ACC112 (cell line): Measurements from ENCODE around the gene GCN1.
"Not testable (repeated sequence)": the region's sequence is repeated elsewhere in the genome, so short reads cannot be mapped to it uniquely, and the experiment has no call there.

Experiments used
- H2AFZ ChIP-seq: fragments of 200-600 bp; sonication (generic); one replicate; pipeline ENCODE4 v1.6.0; 2017; ENCODE audit warnings: antibody characterized with exemption, low read length; ENCODE audit not compliant: unreplicated experiment
- H3K27ac ChIP-seq: fragments of 200-600 bp; sonication (generic); 2 replicates; pipeline ENCODE4 v1.5.1; 2014; ENCODE audit warnings: low read depth, mild to moderate bottlenecking, antibody characterized with exemption, low read length, moderate library complexity
- H3K27me3 ChIP-seq: fragments of 200-600 bp; sonication (generic); 2 replicates; pipeline ENCODE4 v1.6.1; 2014; ENCODE audit warnings: mild to moderate bottlenecking, antibody characterized with exemption, low read length, moderate library complexity, mixed read lengths; ENCODE audit not compliant: insufficient read depth
- H3K36me3 ChIP-seq: fragments of 200-600 bp; sonication (generic); 2 replicates; pipeline ENCODE4 v1.6.1; 2016; ENCODE audit warnings: mild to moderate bottlenecking, antibody characterized with exemption, low read length, moderate library complexity, mixed read lengths; ENCODE audit not compliant: insufficient read depth
- H3K4me1 ChIP-seq: fragments of 200-600 bp; sonication (generic); one replicate; pipeline ENCODE4 v1.6.1; 2016; ENCODE audit warnings: low read length, mixed read lengths; ENCODE audit not compliant: insufficient read depth, unreplicated experiment, control insufficient read depth
- H3K4me3 ChIP-seq: fragments of 200-600 bp; sonication (generic); 2 replicates; pipeline ENCODE4 v1.5.1; 2014; ENCODE audit warnings: mild to moderate bottlenecking, low read depth, low read length
- H3K79me2 ChIP-seq: fragments of 200-600 bp; sonication (generic); one replicate; pipeline ENCODE4 v1.6.0; 2016; ENCODE audit warnings: low read length; ENCODE audit not compliant: control insufficient read depth, unreplicated experiment, insufficient read depth

GCN1 gene

GRCh38 chr12:120220838-120221575 is 26.5 kb upstream of the GCN1 start:
- peaks cover 51% of the 10 kb centered on the region for H3K79me2 ChIP-seq
- H3K4me3 ChIP-seq: no peak overlapping the region
- no peak overlapping the region for H3K27ac ChIP-seq
- H2AFZ ChIP-seq: no peak overlapping the region
- H3K27me3 ChIP-seq: no peaks in the 10 kb centered on the region
- peaks cover 31% of the 10 kb centered on the region; the same call in 1 of the 2 replicates for H3K36me3 ChIP-seq
- peaks cover 26% of the 10 kb centered on the region for H3K4me1 ChIP-seq

DNA sequence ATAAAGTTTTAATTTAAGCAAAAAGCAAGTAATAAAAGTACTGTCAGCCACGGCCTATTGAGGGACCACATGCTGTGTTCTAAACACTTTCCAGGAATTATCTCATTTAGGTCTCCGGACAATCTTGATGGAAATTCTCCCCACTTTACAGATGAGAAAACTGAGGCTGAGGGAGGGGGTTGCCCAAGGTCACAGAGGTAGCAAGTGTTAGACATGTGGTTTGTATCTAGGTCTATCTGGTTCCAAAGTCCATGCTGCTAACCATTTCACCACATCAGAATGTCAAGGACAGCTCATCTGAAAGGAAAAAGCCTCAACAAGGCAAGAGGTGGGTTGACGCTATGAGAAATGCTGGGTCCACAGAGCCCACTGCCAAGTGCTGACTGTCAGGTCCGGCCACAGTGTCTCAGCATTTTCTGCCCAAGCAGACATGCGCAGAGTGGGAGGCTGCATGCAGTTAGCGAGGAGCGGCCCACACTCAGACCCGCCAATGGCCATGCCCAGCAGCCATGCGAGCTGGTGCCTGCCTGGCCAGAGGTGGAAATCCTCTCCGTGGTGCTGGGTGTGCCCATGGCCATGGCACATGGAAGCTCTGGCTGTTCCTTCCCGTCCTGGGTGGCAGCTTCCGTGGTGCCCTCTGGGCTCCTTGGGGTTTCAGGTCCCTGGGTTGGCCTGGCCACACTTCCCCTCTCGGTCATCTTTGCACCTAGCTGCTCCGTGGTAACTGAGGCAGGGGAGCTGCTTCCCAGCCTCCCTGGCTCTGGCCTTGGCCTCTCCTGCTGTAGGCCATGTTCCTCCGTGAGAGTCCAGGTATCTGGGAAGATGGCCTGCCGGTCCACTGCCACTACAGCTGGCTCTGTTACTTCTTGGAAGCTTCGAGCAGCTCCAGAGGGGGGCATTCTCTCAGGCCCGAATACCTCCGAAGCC is 24.4 kb upstream of the GCN1 start:
- H3K4me3 ChIP-seq: no peak overlapping the region
- H3K79me2 ChIP-seq: peaks cover 32% of the 10 kb centered on the region
- H3K36me3 ChIP-seq: peaks cover 33% of the 10 kb centered on the region; the same call in 1 of the 2 replicates

GRCh38 chr12:120216742-120217605 is 22.5 kb upstream of the GCN1 start:
- Histone ChIP-seq H3K79me2 (peaks cover 16% of the 10 kb centered on the region), H3K27ac (no peak overlapping the region), H3K36me3 (peaks cover 26% of the 10 kb centered on the region; the same call in 1 of the 2 replicates), H2AFZ (no peak overlapping the region), H3K4me3 (no peak overlapping the region), H3K27me3 (no peaks in the 10 kb centered on the region), H3K4me1 (no peaks in the 10 kb centered on the region)

More for the DNA sequence above, 24.4 kb upstream of the GCN1 start:
- Histone ChIP-seq H2AFZ (no peak overlapping the region), H3K27me3 (no peaks in the 10 kb centered on the region), H3K27ac (no peak overlapping the region), H3K4me1 (peaks cover 5% of the 10 kb centered on the region)

- no peak overlapping the region for H3K27ac ChIP-seq
- H3K36me3 ChIP-seq: peaks cover 28% of the 10 kb centered on the region; the same call in 1 of the 2 replicates
- H2AFZ ChIP-seq: no peak overlapping the region
- H3K27me3 ChIP-seq: no peaks in the 10 kb centered on the region
- H3K4me1 ChIP-seq: no peaks in the 10 kb centered on the region
- H3K79me2 ChIP-seq: peaks cover 7% of the 10 kb centered on the region
- no peak overlapping the region for H3K4me3 ChIP-seq
Observed at GRCh38 chr12:120215766-120216735, 21.5 kb upstream of the GCN1 start.

- H3K4me3 ChIP-seq: no peak overlapping the region
- peaks cover 5% of the 10 kb centered on the region for H3K79me2 ChIP-seq
- H3K36me3 ChIP-seq: peaks cover 30% of the 10 kb centered on the region; the same call in 1 of the 2 replicates
Observed at GRCh38 chr12:120215357-120215735, 20.8 kb upstream of the GCN1 start.

GRCh38 chr12:120214626-120215356 is 20.3 kb upstream of the GCN1 start:
- Histone ChIP-seq H3K27me3 (no peaks in the 10 kb centered on the region), H3K4me3 (no peak overlapping the region), H3K4me1 (no peaks in the 10 kb centered on the region), H3K36me3 (peaks cover 31% of the 10 kb centered on the region; the same call in 1 of the 2 replicates), H2AFZ (no peak overlapping the region), H3K27ac (no peak overlapping the region), H3K79me2 (peaks cover 2% of the 10 kb centered on the region)

More at GRCh38 chr12:120215357-120215735, 20.8 kb upstream of the GCN1 start:
- no peaks in the 10 kb centered on the region for H3K27me3 ChIP-seq
- no peak overlapping the region for H3K27ac ChIP-seq
- no peaks in the 10 kb centered on the region for H3K4me1 ChIP-seq
- no peak overlapping the region for H2AFZ ChIP-seq

- Histone ChIP-seq H2AFZ (no peak overlapping the region), H3K36me3 (peaks cover 24% of the 10 kb centered on the region; the same call in 1 of the 2 replicates), H3K27me3 (no peaks in the 10 kb centered on the region), H3K4me1 (no peaks in the 10 kb centered on the region), H3K27ac (no peak overlapping the region), H3K79me2 (peaks cover 2% of the 10 kb centered on the region), H3K4me3 (no peak overlapping the region)
Observed at GRCh38 chr12:120213758-120214157, 19.2 kb upstream of the GCN1 start.

- H3K27me3 ChIP-seq, H3K79me2 ChIP-seq, H3K4me3 ChIP-seq, H3K27ac ChIP-seq, H3K4me1 ChIP-seq, H2AFZ ChIP-seq: not testable (repeated sequence)
- H3K36me3 ChIP-seq: peaks cover 22% of the 10 kb centered on the region; the same call in 1 of the 2 replicates
Observed at GRCh38 chr12:120213182-120213581, 18.7 kb upstream of the GCN1 start.

- peaks cover 28% of the 10 kb centered on the region for H3K36me3 ChIP-seq
- H3K79me2 ChIP-seq: peaks cover 2% of the 10 kb centered on the region
- H3K4me1 ChIP-seq: no peaks in the 10 kb centered on the region
Observed at GRCh38 chr12:120212301-120212700, 17.8 kb upstream of the GCN1 start.

More at GRCh38 chr12:120212301-120212700, 17.8 kb upstream of the GCN1 start:
- Histone ChIP-seq H3K4me3 (no peak overlapping the region), H2AFZ (no peak overlapping the region), H3K27me3 (no peaks in the 10 kb centered on the region), H3K27ac (no peak overlapping the region)
